ENCODE measurements around the gene GNS. TPM values are rescaled to one million over a fixed set of nuclear protein-coding genes. Genes with fewer than 3 reads are reported as not detected.

GNS gene
- total RNA-seq, 4 donors from 2014 or later = 18.9 to 55.5 (median 35.5) TPM

DNA sequence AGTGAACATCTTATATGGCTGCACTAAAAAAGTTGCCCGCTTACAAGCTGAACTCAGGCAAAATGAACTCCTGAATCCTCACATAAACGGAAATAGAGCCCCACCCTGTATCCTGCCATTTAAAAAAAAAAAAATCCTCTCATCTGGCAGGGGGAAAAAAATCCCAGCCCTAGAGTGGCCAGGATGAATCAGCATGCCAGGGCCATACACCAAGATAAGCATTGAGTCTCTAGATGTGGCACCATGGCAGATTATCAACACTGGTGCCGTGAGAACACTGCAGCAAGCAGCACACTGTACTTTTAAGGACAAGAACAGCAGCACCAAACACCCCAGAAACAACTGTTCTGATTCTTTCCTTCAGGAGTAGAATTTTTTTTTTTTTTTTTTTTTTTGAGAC, 83.4 kb downstream of the GNS start:
- no peak for DNase-seq
- intact Hi-C loops (cut with DNase I) = no loop called here
- Histone ChIP-seq H3K4me3 (no peak overlapping the region), H3K27me3 (no peaks in the 10 kb centered on the region), H3K36me3 (no peaks in the 10 kb centered on the region), H3K9me3 (no peaks in the 10 kb centered on the region), H3K27ac (peak overlapping the region; percentile 25 to 88 (median 76)), H3K4me1 (peaks cover 16 to 98% (median 52%) of the 10 kb centered on the region in 3 donors)
- no peak for TF ChIP-seq POLR2A (IDR thresholded peaks at IDR 0.05)
- TF ChIP-seq, protein P1, sequence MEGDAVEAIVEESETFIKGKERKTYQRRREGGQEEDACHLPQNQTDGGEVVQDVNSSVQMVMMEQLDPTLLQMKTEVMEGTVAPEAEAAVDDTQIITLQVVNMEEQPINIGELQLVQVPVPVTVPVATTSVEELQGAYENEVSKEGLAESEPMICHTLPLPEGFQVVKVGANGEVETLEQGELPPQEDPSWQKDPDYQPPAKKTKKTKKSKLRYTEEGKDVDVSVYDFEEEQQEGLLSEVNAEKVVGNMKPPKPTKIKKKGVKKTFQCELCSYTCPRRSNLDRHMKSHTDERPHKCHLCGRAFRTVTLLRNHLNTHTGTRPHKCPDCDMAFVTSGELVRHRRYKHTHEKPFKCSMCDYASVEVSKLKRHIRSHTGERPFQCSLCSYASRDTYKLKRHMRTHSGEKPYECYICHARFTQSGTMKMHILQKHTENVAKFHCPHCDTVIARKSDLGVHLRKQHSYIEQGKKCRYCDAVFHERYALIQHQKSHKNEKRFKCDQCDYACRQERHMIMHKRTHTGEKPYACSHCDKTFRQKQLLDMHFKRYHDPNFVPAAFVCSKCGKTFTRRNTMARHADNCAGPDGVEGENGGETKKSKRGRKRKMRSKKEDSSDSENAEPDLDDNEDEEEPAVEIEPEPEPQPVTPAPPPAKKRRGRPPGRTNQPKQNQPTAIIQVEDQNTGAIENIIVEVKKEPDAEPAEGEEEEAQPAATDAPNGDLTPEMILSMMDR (IDR thresholded peaks at IDR 0.05) = no peak
- 49 to 53% methylated on average over 3 of the region's 3 CpGs for whole genome bisulfite sequencing, 2 donors

DNA sequence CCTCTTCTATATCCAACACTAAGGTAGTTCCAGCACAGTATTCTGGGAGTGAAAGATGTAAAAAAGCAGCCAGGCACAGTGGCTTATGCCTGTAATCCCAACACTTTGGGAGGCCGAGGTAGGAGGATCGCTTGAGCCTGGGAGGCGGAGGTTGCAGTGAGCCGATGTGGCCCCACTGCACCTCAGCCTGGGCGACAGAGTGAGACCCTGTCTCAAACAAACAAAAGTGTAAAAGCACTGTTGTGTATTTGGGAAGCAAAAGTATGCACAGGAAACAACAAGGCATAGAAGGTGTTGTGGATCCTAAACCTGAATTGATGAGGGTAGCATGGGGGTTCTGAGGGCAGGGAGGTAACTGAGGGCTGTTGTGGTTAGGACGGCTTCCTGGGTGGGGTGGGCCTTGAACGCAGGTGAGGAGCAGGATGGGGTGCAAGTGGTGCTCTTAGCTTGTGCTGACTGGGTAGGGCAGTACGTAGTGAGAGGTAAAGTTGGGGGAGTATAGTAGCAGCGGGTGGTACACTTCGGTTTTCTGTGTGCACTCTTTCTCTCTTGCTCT, 84.8 kb downstream of the GNS start:
- Histone ChIP-seq H3K36me3 (no peaks in the 10 kb centered on the region), H3K27ac (peak overlapping the region; percentile 11 to 88 (median 74)), H3K4me1 (peaks cover 14 to 98% (median 55%) of the 10 kb centered on the region in 3 donors), H3K9me3 (no peaks in the 10 kb centered on the region), H3K27me3 (no peaks in the 10 kb centered on the region), H3K4me3 (no peak overlapping the region)
- WGBS, 2 donors = 82 to 85% methylated on average over 10 of the region's 10 CpGs
- intact Hi-C loops (cut with DNase I) = no loop called here
- DNase-seq = no peak
- TF ChIP-seq, protein P1 (IDR thresholded peaks at IDR 0.05) = no peak
- TF ChIP-seq POLR2A (IDR thresholded peaks at IDR 0.05) = no peak

DNA sequence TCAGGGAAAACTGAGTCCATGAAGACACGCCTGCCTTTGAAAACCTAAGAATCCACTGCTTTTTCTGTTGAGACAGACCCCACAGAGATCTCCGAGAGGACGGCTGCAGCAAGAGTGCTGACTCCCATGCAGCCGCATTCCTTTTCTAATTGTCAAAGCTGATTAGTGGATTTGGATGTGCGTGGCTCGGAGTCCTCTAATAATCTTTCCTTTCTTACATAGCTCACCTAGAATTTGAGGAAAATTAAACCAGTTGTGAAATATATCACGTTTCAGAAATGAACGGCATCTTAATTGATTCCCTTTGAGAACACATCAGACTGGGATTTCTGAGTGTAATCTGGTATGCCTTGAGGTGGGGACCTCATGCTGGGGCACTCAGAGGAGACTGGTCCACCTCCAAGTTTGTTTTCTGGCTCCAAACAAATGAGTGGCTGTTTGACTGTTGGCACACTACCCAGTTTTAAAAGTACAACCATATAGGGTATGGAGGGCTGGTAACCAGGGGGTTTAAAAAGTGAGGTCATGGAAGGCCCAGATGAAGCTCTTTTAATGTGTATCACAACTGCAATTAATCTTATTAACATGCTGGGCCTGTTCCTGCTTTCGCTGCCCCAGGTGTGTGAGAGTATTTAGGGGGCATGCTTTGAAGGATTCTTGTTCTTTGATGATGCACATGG, 85.6 kb downstream of the GNS start:
- intact Hi-C loops (cut with DNase I) = no loop called here
- Histone ChIP-seq H3K4me3 (no peak overlapping the region), H3K4me1 (peaks cover 14 to 98% (median 51%) of the 10 kb centered on the region in 3 donors), H3K9me3 (no peaks in the 10 kb centered on the region), H3K27me3 (no peaks in the 10 kb centered on the region), H3K36me3 (no peaks in the 10 kb centered on the region), H3K27ac (peak overlapping the region; percentile 22 to 88 (median 74))
- DNase-seq = no peak
- 74 to 82% methylated on average over 8 to 9 of the region's 9 CpGs for WGBS, 2 donors
- TF ChIP-seq, protein P1 (IDR thresholded peaks at IDR 0.05) = no peak
- TF ChIP-seq POLR2A (IDR thresholded peaks at IDR 0.05) = no peak

DNA sequence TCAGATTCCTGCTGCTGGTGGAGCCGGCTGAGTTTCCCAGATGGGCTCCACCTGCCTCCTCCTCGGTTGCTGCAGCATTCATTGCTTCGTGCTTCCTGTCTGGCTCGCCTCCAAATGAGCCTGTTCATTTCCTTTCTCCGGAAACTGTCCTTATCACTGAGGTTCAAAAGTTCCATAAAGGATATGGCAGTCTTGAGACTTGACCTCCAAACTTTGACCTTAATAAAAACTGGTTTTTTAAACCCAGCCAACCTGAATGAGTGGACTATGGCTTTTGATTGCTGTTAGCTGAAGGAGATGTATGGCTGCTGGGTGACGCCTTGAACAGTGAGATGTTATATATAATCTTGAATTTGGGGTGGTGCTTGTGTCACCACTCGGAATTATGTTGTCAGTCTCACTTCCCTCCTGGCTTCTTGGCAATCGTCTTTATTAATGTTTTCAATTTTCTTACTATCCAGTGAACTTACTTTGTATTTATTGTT, 86.2 kb downstream of the GNS start:
- Histone ChIP-seq H3K9me3 (no peaks in the 10 kb centered on the region), H3K27me3 (no peaks in the 10 kb centered on the region), H3K4me1 (peaks cover 14 to 97% (median 47%) of the 10 kb centered on the region in 3 donors), H3K36me3 (no peaks in the 10 kb centered on the region), H3K4me3 (no peak overlapping the region), H3K27ac (peak overlapping the region; percentile 22 to 88 (median 52))
- DNase-seq = no peak
- 40 to 47% methylated on average over 8 of the region's 8 CpGs for WGBS, 2 donors
- intact Hi-C loops (cut with DNase I) = no loop called here
- TF ChIP-seq, protein P1 (IDR thresholded peaks at IDR 0.05) = no peak
- TF ChIP-seq POLR2A (IDR thresholded peaks at IDR 0.05) = peak in 1 of 4 donors; percentile 2

DNA sequence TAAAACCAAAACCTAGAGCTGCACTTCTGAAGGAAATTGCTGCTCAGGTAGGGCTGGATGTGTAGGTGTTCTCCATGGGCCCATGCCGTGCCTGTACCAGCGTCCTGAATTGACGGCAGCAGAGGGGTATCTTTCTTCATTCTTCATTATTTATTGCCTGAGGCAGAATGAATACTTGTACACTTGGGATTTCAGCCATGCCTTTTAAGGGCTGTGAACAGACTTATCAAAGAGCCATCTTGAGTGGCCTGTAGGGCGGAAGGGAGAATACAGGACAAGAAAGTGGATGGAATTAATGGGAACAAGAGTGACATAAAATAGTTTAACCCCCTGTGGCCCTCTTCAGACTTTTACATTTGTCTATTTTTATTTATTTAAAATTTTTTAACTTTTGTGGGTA, 87.5 kb downstream of the GNS start:
- 65 to 67% methylated on average over 4 of the region's 4 CpGs for WGBS, 2 donors
- Histone ChIP-seq H3K36me3 (no peaks in the 10 kb centered on the region), H3K4me1 (peaks cover 14 to 98% (median 47%) of the 10 kb centered on the region in 3 donors), H3K9me3 (no peaks in the 10 kb centered on the region), H3K27me3 (no peaks in the 10 kb centered on the region), H3K27ac (peak overlapping the region in 3 of 4 donors; percentile 74 to 88 (median 76)), H3K4me3 (no peak overlapping the region)
- intact Hi-C loops (cut with DNase I) = no loop called here
- DNase-seq = no peak
- TF ChIP-seq, protein P1 (IDR thresholded peaks at IDR 0.05) = no peak
- no peak for TF ChIP-seq POLR2A (IDR thresholded peaks at IDR 0.05)

Data from esophagus squamous epithelium (tissue), 5 donors.